Natural killer cell (primary cell): ENCODE results near the gene IAH1. TPM values are rescaled to one million over a fixed set of nuclear protein-coding genes. Genes with fewer than 3 reads are reported as not detected.

Experiments
- ATAC-seq, 3 donors: fragments of 150-1000 bp in 2 of 3; fragments of 200-7000 bp in 1 of 3; cut with Tn5 transposase; 1 replicate in 1 of 3; 2 replicates in 2 of 3; pipeline ENCODE4 v1.10.0; 2021; ENCODE audit warnings: mild to moderate bottlenecking in 2 of 3, moderate library complexity in 2 of 3
- DNase-seq, 2 donors: peaks; one replicate each; pipeline versions ENCODE4 v3.0.0 to v3.0.0-alpha.2; 2013 to 2021; ENCODE audit warnings: mixed read lengths in 1 of 2
- H3K27ac ChIP-seq: one replicate; pipeline ENCODE4 v1.5.1; 2013; ENCODE audit warnings: mild to moderate bottlenecking, low read length
- H3K27me3 ChIP-seq: one replicate; pipeline ENCODE4 v1.6.1; 2013; ENCODE audit warnings: low read length; ENCODE audit not compliant: control insufficient read depth, insufficient read depth
- H3K36me3 ChIP-seq: one replicate; pipeline ENCODE4 v1.6.1; 2013; ENCODE audit warnings: low read length; ENCODE audit not compliant: control insufficient read depth, insufficient read depth
- H3K4me1 ChIP-seq: one replicate; pipeline ENCODE4 v1.6.1; 2013; ENCODE audit warnings: low read length; ENCODE audit not compliant: control insufficient read depth, insufficient read depth
- H3K4me3 ChIP-seq: one replicate; pipeline ENCODE4 v1.5.1; 2013; ENCODE audit warnings: low read length
- H3K9me3 ChIP-seq: one replicate; pipeline ENCODE4 v1.6.1; 2013; ENCODE audit warnings: low read length; ENCODE audit not compliant: control insufficient read depth, insufficient read depth
- H3K27ac Mint-ChIP-seq, 2 donors: one replicate each; pipeline ENCODE4 v1.8.0; 2022; ENCODE audit warnings: mild to moderate bottlenecking in 2 of 2, mixed read lengths in 2 of 2, moderate library complexity in 1 of 2
- H3K27me3 Mint-ChIP-seq, 2 donors: one replicate each; pipeline ENCODE4 v1.8.0; 2022; ENCODE audit warnings: low read depth in 2 of 2, mixed read lengths in 2 of 2
- H3K36me3 Mint-ChIP-seq: one replicate; pipeline ENCODE4 v1.8.0; 2022; ENCODE audit warnings: mixed read lengths
- H3K4me1 Mint-ChIP-seq, 2 donors: one replicate each; pipeline ENCODE4 v1.8.0; 2022; ENCODE audit warnings: mixed read lengths in 2 of 2
- H3K4me3 Mint-ChIP-seq: one replicate; pipeline ENCODE4 v1.8.0; 2022; ENCODE audit warnings: mild to moderate bottlenecking, moderate library complexity, mixed read lengths
- H3K9me3 Mint-ChIP-seq, 2 donors: one replicate each; pipeline ENCODE4 v1.8.0; 2022; ENCODE audit warnings: mixed read lengths in 2 of 2
- CTCF ChIP-seq: fragments of 200-600 bp; IDR thresholded peaks from one replicate; pipeline ENCODE4 v1.8.0; 2022; ENCODE audit warnings: antibody characterized with exemption
- WGBS: methylation state at CpG from one replicate; pipeline ENCODE4 v1.1.7; 2013; ENCODE audit warnings: missing lambda C conversion rate; ENCODE audit not compliant: insufficient coverage; 5-methylcytosine and 5-hydroxymethylcytosine counted together
- intact Hi-C: fragments of 100-400 bp; cut with micrococcal nuclease; formaldehyde crosslinking; loops from one replicate; pipeline ENCODE4 v1.14.2; 2022
- total RNA-seq, 4 donors: library from RNA; stranded (reverse); fragments of 120-200 nt in 1 of 4; gene quantifications; one replicate each; pipeline versions ENCODE4 v1.2.3 to v1.2.4, GENCODE V29; 2013 to 2022

The IAH1 gene
- total RNA-seq, 3 donors from 2014 or later (not counting 1 experiment from before 2014, with no cell fraction given), result 41.4 to 51.4 (median 45.4) TPM

DNA sequence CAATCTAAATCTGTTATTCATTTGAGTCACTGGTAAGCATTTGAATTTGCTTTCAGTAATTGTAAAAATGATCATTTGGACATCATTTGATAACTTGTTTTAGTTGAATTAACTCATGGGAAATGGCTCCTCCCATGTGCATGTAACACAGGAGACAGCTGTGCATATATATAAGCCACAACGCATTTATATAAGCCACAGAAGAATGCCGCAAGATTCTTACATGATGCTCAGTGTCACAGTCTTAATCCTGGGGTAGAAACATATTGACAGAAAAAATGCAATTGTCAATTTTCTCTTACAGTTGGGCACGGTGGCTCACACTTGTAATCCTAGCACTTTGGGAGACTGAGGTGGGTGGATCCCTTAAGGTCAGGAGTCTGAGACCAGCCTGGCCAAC, 13.3 kb upstream of the IAH1 start:
- no peaks in the 10 kb centered on the region for H3K9me3 ChIP-seq
- DNase-seq (no peak), ATAC-seq (no peak)
- intact Hi-C loops, result no loop called here
- peaks cover 6 to 7% of the 10 kb centered on the region in 2 donors for H3K4me1 Mint-ChIP-seq
- H3K4me3 Mint-ChIP-seq, result no peak overlapping the region
- H3K4me1 ChIP-seq, result peaks cover 5% of the 10 kb centered on the region
- no peak overlapping the region for H3K27ac ChIP-seq
- no peak overlapping the region for H3K4me3 ChIP-seq
- H3K27me3 Mint-ChIP-seq, result no peaks in the 10 kb centered on the region
- 95% methylated on average over 3 of the region's 3 CpGs for WGBS
- peaks cover 12% of the 10 kb centered on the region for H3K36me3 Mint-ChIP-seq
- peaks cover 31% of the 10 kb centered on the region for H3K36me3 ChIP-seq
- TF ChIP-seq CTCF, result no peak
- no peak overlapping the region for H3K27ac Mint-ChIP-seq
- no peaks in the 10 kb centered on the region for H3K27me3 ChIP-seq
- H3K9me3 Mint-ChIP-seq, result no peaks in the 10 kb centered on the region

DNA sequence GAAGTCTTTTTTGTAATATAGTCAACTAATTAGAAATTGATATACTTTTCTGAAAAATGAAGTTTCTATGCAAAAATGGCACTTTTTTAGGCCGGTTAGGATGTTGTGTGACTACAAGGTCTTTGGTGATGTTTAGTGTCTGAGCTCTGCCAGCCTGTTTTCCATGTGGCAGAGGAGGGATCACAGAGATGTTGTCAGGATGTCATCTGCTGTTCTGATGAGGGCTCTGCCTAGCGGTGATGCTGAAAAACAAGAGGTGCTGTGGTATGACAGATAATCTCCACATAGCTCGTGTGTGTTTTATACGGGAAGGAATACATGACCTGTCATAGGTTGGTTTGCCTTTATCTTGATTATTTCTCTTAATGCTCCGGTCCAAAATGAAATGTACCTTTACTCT, 12.0 kb upstream of the IAH1 start:
- H3K36me3 Mint-ChIP-seq, result no peaks in the 10 kb centered on the region
- peaks cover 5% of the 10 kb centered on the region for H3K4me1 ChIP-seq
- ATAC-seq (no peak), DNase-seq (no peak)
- no peak overlapping the region for H3K4me3 Mint-ChIP-seq
- H3K36me3 ChIP-seq, result peaks cover 20% of the 10 kb centered on the region
- 100% methylated on average over 4 of the region's 5 CpGs for WGBS
- H3K27me3 Mint-ChIP-seq, result no peaks in the 10 kb centered on the region
- no peak for TF ChIP-seq CTCF
- H3K27ac Mint-ChIP-seq, result no peak overlapping the region
- no peaks in the 10 kb centered on the region for H3K9me3 Mint-ChIP-seq
- intact Hi-C loops, result no loop called here
- no peaks in the 10 kb centered on the region for H3K9me3 ChIP-seq
- no peak overlapping the region for H3K4me3 ChIP-seq
- H3K27me3 ChIP-seq, result no peaks in the 10 kb centered on the region
- H3K27ac ChIP-seq, result no peak overlapping the region
- H3K4me1 Mint-ChIP-seq, result peaks cover 6 to 7% of the 10 kb centered on the region in 2 donors

DNA sequence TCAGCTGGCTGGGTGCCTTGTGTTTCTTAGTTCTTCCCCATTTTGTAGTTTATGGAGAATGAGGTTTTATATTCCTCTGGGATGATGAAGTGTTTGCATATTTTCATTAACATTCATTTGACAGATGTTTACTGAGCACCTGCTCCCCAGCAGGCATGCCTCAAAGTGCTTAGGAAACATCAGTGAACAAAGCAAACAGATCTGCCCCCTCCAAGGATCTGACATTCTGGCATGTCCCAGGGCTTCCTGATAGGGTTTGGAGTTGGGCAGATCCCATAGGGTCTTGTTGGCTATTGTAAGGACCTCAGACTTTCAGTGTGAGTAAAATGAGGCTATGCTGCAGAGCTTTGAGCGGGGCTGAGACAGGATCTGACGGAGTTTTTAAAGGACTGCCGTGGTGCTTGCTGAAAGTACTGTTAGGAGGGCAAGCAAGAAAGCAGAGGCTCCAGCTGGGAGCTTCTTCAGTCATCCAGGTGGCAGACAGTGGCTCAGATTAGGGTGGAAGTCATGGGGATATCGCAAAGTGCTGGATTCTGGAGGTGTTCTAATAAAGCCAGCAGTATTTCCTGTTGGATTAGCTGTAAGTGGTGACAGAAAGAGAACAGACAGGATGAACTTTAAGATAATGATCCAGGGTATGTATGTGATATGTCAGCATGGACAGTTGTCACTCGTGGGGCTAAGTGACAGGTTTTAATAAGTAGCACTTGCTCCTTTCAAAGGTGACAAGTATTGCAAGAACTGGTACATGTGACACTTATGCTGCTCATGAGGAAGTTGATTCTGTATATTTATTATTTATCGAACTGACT, 11.3 kb upstream of the IAH1 start:
- Mint-ChIP-seq H3K36me3 (no peaks in the 10 kb centered on the region), H3K27me3 (no peaks in the 10 kb centered on the region), H3K27ac (peak overlapping the region; percentile 59 to 74), H3K4me1 (peaks cover 6 to 7% of the 10 kb centered on the region in 2 donors), H3K9me3 (no peaks in the 10 kb centered on the region), H3K4me3 (no peak overlapping the region)
- H3K4me3 ChIP-seq, result no peak overlapping the region
- H3K36me3 ChIP-seq, result peaks cover 20% of the 10 kb centered on the region
- H3K9me3 ChIP-seq, result no peaks in the 10 kb centered on the region
- no peaks in the 10 kb centered on the region for H3K27me3 ChIP-seq
- peak; percentile 17 to 70 (median 68) for ATAC-seq
- intact Hi-C loops, result no loop called here
- no peak for DNase-seq
- peaks cover 5% of the 10 kb centered on the region for H3K4me1 ChIP-seq
- H3K27ac ChIP-seq, result no peak overlapping the region
- no peak for TF ChIP-seq CTCF
- WGBS, result 88% methylated on average over 6 of the region's 6 CpGs

- peaks cover 20% of the 10 kb centered on the region for H3K36me3 ChIP-seq
- H3K27me3 ChIP-seq, result no peaks in the 10 kb centered on the region
- no peak for TF ChIP-seq CTCF
- peak; percentile 79 to 94 (median 80) for ATAC-seq
- DNase-seq, result peak; percentile 25 to 32
- no peak overlapping the region for H3K4me3 Mint-ChIP-seq
- no peak overlapping the region for H3K27ac ChIP-seq
- H3K27me3 Mint-ChIP-seq, result no peaks in the 10 kb centered on the region
- H3K4me1 ChIP-seq, result peaks cover 5% of the 10 kb centered on the region
- H3K9me3 ChIP-seq, result no peaks in the 10 kb centered on the region
- H3K27ac Mint-ChIP-seq, result peak overlapping the region in 1 of 2 donors; percentile 74
- H3K4me1 Mint-ChIP-seq, result peaks cover 6 to 7% of the 10 kb centered on the region in 2 donors
- H3K36me3 Mint-ChIP-seq, result no peaks in the 10 kb centered on the region
- no peaks in the 10 kb centered on the region for H3K9me3 Mint-ChIP-seq
- 73% methylated on average over 7 of the region's 7 CpGs for WGBS
- intact Hi-C loops, result no loop called here
- H3K4me3 ChIP-seq, result no peak overlapping the region
These were observed 10.7 kb upstream of the IAH1 start for GRCh38 chr2:9463698-9464034.
